ENCODE data around the gene IFT43.

The IFT43 gene

DNA sequence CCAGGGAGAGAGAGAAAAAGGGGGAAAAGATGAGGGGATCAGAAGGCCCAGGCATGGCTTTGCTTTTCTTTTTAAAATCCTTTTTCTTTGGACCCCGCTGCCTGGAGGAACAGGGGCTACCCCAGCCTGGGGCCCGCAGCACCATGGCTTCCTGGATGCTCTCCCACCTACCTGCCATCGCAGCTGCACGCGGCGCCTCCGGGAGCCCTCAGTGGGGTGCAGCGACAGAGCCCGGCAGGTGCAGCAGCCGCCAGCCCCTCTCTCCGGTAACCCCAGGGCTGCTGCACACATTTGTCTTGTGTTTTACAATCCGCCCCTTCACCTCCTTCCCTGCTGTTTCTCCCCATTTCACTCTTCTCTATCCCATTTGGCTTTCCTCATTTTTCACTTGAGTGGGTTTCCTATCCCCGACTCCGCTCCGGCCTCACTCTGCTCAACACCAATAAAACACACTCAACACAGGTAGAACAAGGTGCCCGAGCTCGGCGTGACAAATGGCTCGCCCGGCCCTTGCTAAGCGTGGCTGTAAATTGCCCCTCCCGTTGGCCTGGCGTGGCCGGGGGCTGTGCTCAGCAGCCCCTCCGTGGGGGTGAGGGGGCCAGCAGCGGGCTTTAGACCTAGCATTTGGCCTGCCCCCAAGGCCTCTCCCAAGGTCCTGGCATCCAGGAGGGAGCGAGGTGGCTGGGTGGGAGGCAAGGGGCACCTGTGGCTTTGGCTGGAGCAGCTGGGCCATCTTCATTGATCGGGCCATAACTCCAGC is 113.5 kb downstream of the IFT43 start:
- TF ChIP-seq, protein P1, sequence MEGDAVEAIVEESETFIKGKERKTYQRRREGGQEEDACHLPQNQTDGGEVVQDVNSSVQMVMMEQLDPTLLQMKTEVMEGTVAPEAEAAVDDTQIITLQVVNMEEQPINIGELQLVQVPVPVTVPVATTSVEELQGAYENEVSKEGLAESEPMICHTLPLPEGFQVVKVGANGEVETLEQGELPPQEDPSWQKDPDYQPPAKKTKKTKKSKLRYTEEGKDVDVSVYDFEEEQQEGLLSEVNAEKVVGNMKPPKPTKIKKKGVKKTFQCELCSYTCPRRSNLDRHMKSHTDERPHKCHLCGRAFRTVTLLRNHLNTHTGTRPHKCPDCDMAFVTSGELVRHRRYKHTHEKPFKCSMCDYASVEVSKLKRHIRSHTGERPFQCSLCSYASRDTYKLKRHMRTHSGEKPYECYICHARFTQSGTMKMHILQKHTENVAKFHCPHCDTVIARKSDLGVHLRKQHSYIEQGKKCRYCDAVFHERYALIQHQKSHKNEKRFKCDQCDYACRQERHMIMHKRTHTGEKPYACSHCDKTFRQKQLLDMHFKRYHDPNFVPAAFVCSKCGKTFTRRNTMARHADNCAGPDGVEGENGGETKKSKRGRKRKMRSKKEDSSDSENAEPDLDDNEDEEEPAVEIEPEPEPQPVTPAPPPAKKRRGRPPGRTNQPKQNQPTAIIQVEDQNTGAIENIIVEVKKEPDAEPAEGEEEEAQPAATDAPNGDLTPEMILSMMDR (conservative IDR thresholded peaks at IDR 0.05; ENCODE audit: low read depth, low read length): no peak
- no peak for DNase-seq (ENCODE audit: low read depth)
- H3K4me3 ChIP-seq (ENCODE audit: low read length): no peak overlapping the region

DNA sequence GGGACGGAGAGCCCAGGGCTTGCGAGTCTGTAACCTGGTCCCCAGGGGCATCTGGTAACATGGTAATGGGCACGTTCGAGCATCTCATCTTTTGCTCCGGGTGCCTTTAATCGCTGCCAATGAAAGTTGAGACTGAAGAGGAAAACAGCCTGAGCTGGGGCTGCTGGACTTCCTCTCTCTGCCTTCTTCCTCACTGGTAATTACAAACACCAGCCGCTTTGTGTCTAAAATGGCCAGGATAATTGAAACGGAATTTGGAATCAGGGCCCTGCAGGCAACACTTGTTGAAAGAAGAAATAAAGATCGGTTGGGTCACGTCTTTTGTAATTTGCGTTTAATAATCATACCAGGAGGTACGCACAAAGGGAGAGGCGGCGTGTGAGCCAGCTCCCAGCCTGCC is 114.7 kb downstream of the IFT43 start:
- no peak overlapping the region for H3K4me3 ChIP-seq (ENCODE audit: low read length)
- no peak for DNase-seq (ENCODE audit: low read depth)
- TF ChIP-seq, protein P1 (conservative IDR thresholded peaks at IDR 0.05; ENCODE audit: low read depth, low read length): no peak

DNA sequence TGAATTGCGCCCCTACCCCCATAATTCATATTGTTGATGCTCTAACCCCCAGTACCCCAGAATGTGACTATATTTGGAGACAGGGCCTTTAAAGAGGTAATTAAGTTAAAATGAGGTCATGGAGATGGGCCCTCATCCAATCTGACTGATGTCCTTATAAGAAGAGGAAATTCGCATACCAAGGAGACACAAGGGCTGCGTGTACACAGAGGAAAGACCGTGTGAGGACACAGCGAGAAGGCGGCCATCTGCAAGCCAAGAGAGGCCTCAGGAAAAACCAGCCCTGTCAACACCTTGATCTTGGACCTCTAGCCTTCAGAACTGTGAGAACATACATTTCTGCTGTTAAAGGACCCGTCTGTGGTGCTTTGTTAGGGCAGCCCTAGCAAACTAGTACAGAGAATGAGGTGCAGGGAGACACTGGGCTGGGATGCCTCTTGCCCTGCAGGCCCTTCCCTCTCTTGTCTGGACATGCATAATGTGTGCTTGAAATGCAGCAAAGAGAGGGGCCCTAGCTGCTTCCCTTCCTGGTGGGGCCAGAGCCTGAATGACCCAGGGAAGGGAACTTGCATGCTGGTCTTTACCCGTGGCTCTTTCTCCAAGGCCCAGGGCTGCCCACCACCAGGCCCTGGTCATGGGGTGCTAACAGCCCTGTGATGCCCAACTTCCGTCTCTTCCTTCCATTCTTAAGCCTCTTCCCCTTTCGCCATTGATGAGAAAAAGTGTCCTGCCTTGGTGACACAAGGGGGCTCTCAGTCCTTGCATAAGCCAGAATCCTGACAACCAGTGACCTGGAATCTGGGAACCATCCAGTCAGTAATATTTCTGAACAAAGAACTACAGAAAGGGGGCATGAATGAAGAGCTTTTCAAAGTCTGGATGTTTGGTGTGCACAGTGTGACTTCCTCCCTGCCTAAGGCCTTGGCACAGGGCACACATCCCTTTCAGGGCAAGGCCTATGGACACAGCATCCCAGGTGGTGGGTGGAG is 116.1 kb downstream of the IFT43 start:
- TF ChIP-seq, protein P1 (conservative IDR thresholded peaks at IDR 0.05; ENCODE audit: low read depth, low read length): no peak
- no peak for DNase-seq (ENCODE audit: low read depth)
- H3K4me3 ChIP-seq (ENCODE audit: low read length): no peak overlapping the region

- TF ChIP-seq, protein P1 (conservative IDR thresholded peaks at IDR 0.05; ENCODE audit: low read depth, low read length): no peak
- H3K4me3 ChIP-seq (ENCODE audit: low read length): no peak overlapping the region
- no peak for DNase-seq (ENCODE audit: low read depth)
Observed at GRCh38 chr14:76104802-76105355, 119.3 kb downstream of the IFT43 start.

- TF ChIP-seq, protein P1 (conservative IDR thresholded peaks at IDR 0.05; ENCODE audit: low read depth, low read length): no peak
- H3K4me3 ChIP-seq (ENCODE audit: low read length): no peak overlapping the region
- DNase-seq (ENCODE audit: low read depth): no peak
Observed at GRCh38 chr14:76106188-76106587, 120.6 kb downstream of the IFT43 start.

GRCh38 chr14:76109087-76109880 is 123.7 kb downstream of the IFT43 start:
- no peak overlapping the region for H3K4me3 ChIP-seq (ENCODE audit: low read length)
- no peak for DNase-seq (ENCODE audit: low read depth)
- TF ChIP-seq, protein P1 (conservative IDR thresholded peaks at IDR 0.05; ENCODE audit: low read depth, low read length): no peak

All from retinal pigment epithelial cell (primary cell).